Epithelial cell of prostate (primary cell): ENCODE measurements around the gene IL24.
"Not testable (repeated sequence)": the region's sequence is repeated elsewhere in the genome, so short reads cannot be mapped to it uniquely, and the experiment has no call there.

Experiments used
- DNase-seq: peaks from one replicate; pipeline ENCODE4 v3.0.0-alpha.2; 2011; ENCODE audit warnings: low read depth, low spot score
- H3K27ac ChIP-seq: fragments of 450-650 bp; 2 replicates; pipeline ENCODE4 v1.5.1; 2017; ENCODE audit warnings: mild to moderate bottlenecking

IL24 gene

DNA sequence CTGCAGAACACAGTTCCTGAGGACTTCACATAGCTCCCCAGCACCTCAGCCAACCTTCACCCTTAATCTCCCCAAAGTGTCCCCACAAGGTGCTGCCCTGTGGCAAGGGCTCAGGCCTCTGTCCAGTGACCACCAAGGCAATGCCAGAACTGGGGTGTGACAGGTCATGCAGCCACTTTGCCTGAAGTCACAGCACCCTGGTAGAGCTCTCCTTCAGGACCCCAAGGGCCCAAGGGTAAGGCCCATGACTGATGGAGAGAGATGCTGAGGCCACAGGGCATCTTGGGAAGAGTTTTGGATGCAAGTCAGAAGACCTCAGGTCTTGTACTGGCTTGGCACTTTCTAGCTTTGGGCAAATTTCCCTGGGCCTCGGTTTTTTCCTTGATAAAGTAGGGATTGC lies 25.3 kb downstream of the IL24 start:
- no peak for DNase-seq
- no peak overlapping the region for H3K27ac ChIP-seq

DNA sequence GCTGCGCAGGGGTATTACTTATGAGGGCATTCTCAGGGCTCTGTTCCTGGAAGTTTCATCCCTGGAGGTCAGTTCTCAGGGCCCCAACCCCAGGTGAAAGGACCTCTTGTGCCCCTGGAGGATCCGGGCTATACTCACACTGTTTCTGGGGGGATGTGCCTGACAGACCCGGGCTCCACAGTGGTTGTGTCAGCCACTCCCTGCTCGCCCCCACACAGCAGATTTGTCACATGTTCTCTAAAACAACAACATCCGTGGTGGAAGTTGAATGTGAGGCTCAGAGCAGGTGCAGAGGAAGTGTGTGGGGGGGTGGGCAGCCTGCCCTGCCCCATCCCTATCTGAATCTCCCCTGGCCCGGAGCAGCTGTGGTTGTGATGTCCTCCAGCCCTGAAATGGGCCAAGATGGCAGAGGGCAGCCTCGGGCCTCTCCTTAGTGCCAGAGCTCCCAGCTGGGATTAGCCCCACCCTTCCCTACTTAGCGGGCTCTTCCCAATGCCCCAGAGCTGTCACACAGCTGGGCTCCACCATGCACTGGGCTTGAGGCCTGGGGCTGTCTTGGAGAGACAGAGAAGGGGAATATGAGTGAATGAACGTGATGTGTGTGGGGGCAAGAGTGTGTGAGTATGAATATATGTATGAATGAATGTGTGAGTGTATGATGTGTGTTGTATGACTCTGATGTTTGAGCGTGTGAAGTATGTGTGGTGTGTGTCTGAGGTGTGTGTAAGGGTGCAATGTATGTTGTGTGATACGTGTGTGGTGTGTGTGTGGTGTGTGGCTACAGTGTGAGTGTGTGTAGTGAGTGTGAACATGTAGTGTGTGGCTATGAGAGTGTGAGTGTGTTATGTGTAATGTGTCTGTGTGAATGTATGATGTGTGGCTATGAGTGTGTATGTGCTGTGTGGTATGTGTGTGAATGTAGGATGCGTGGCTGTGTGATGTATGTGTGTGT lies 26.0 kb downstream of the IL24 start:
- DNase-seq: no peak
- H3K27ac ChIP-seq: no peak overlapping the region

DNA sequence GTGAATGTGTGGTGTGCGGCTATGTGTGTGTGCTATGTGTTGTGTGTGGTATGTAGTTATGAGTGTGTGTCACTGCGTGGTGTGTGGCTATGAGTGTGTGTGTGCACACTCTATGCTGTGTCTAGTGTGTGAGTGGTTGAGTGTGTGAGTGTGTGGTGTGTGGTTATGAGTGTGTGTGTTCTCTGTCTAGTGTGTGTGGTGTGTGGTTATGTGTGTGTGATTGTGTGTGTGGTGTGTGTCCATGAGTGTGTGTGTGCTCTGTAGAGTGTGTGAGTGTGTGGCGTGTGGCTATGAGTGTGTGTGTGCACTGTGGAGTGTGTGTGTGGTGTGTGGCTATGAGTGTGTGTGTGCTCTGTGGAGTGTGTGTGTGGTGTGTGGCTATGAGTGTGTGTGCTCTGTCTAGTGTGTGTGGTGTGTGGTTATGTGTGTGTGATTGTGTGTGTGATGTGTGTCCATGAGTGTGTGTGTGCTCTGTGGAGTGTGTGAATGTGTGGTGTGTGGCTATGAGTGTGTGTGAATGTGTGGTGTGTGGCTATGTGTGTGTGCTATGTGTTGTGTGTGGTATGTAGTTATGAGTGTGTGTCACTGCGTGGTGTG lies 26.8 kb downstream of the IL24 start:
- H3K27ac ChIP-seq, DNase-seq: not testable (repeated sequence)

DNA sequence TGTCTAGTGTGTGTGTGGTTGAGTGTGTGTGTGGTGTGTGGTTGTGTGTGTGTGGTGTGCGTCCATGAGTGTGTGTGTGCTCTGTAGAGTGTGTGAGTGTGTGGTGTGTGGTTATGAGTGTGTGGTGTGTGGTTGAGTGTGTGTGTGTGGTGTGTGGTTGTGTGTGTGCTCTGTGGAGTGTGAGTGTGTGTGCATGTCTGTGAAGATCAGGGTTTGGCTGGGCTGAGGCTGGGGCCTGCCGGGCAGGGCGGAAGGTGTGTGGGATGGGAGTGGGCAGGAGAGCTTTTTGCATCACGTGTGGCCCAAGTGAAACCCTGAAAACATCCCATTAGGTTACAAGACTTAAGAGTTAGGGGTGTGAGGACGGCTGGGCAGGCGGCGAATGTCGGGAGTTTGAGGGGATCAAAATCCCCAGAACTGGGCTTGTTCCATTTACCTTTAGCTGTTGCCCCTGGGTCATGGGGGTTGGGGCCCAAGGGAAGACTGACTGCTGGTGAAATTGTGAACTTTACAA lies 27.4 kb downstream of the IL24 start:
- no peak for DNase-seq
- no peak overlapping the region for H3K27ac ChIP-seq

DNA sequence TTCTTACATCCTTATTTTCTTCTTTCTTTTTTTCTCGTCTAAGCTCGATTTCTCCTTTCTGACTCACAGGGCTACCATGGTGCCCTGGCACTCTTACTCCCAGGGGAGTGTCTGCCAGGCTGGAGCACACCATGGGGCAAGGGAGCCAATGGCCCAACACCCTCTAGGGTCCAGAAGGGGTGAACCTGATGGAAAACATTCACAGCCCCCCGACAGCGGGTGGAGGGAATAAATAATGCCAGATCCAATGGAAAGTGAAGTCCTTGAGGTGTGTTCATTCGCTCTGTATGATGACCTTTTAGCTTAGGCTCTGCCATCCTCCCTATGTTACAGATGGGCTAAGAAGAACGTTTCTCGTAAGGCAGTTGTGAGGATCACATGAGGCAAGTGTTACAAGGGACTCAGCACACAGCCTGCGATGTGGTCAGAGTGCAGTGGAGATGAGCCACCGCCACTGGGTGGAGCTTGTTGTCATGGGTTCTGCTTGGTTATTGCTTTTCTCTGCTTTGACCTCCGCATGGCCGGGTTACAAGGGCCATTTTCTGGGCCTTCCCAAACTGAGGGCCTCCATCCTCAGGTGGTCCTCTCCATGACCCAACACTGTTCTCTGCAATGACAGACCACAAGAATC lies 28.0 kb downstream of the IL24 start:
- no peak for DNase-seq
- H3K27ac ChIP-seq: no peak overlapping the region

DNA sequence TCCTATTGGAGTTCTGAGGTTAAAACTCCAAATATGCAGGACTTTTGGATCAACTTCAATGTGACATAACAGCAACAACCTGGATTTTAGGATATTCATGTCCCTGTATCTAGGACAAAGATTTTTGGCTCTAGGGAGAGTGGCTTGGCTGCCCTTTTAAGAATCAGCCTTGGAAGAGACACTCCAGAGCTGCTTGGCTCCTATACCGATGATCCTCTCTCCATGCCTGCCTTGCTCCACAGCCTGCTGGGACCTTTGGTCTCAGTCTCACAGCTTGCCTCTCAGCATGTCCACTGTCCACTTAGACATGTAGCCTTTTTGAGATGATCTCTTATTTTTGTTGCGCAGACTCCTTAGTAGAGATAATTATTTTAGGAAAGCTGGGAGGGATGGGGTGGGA lies 29.0 kb downstream of the IL24 start:
- no peak overlapping the region for H3K27ac ChIP-seq
- DNase-seq: no peak

DNA sequence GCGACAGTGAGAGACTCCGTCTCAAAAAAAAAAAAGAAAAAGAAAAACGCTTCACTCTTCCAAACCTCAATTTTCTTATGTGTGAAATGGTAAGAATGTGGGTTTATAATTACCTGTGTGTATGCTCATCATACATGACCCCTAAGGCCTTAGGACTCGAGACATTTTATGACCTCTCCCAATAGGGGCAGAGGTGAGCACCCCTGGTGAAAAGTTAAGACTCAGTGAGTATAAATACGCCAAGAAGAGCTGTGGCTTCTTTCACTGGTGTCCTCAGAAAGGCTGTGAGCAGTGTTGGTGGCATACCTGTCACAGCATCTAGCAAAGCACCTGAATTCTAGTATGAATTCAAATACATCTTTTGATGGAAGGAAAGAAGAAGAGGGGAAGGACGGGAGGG lies 32.3 kb downstream of the IL24 start:
- no peak for DNase-seq
- H3K27ac ChIP-seq: no peak overlapping the region

DNA sequence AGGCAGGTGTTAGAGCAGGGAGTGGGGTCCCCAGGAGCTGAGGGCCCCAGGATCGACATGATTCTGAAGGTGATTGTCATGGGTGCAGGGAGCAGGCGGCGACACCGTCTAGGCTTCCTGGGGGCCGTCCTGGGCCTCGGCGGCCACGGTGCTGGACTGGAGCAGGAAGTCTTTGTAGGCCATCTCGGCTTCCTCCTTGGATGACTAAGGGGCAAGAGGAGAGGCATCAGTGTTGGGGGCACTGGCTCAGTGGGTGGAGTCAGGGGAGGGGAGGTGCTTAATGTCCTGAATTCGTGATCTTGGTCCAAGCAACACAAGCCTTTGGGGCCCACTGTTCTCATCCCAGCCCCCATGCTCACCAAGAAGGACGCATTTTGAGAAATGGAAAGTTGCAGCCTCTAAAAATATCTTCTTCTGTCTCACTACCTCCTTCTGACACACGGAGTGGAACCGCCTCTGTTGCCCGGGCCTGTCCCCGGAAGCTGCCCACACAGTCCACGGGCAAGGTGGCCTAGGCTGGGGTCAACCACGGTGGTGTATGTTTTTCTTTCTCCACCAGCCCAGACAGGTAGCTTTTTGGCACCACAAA lies 33.1 kb downstream of the IL24 start:
- DNase-seq: no peak
- no peak overlapping the region for H3K27ac ChIP-seq

DNA sequence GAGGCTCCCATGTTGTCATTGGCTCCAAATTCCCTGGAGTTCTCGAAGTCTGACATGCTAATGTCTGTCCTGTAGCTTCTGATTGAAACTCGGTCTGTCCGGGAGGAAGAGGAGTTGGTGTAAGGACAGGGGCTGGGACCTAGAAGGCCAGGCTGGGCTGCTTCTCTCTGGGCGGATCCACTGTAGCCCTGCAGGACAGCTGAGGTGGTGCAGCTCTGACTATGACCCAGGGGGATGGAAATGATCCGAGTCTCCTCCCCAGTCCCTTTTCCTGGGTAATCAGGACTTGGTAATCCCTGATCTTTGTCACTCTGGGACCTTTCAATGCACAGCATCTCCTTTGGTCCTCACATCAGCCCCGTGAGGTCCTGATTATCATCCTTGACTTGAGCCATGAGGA lies 34.5 kb downstream of the IL24 start:
- no peak for DNase-seq
- H3K27ac ChIP-seq: no peak overlapping the region

DNA sequence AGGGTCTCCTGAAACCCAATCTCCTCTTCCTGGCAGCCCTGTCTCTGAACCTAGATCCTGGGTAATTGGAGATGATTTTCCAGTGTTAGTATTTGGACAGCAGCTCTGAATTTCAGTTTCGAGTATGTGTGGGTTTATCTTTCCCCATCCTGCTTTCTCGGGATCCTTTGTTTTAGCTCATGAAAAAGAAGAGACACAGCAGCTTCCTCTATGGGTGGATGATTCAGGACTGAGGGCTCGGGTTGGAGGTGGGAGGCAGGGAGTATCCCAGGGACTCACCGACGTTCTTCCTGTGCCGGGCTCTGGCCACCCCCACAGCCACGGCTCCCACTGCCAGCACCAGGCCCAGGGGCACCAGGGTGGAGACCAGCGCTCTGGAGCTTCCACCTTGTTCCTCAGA lies 34.9 kb downstream of the IL24 start:
- no peak overlapping the region for H3K27ac ChIP-seq
- DNase-seq: no peak

DNA sequence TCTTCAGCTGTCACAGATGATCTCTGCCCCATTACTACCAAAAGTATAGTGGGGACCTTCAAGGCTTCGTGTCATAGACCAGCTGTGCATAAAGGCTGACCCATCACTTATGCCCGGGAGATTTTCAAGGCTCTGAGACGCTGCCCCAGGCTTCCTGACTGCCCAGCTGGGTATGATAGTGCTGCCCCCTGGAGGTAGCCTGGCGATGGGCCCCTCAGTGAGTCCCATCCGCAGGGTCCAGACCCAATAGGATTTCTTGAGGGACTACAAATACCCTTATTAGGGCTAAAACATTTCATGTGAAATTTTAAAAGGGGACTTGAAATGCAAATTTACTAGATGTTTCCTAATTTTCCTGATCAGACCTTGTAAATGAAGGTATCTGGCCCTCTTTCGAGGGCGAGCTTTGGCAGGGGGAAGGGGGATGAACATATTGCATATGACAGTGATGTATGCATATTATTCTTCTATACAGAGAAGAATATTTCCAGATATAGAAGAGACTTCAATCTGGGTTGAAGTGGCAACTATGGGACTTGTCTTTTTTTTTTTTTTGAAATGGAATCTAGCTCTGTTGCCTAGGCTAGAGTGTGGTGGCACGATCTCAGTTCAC lies 36.2 kb downstream of the IL24 start:
- no peak for DNase-seq
- H3K27ac ChIP-seq: no peak overlapping the region

DNA sequence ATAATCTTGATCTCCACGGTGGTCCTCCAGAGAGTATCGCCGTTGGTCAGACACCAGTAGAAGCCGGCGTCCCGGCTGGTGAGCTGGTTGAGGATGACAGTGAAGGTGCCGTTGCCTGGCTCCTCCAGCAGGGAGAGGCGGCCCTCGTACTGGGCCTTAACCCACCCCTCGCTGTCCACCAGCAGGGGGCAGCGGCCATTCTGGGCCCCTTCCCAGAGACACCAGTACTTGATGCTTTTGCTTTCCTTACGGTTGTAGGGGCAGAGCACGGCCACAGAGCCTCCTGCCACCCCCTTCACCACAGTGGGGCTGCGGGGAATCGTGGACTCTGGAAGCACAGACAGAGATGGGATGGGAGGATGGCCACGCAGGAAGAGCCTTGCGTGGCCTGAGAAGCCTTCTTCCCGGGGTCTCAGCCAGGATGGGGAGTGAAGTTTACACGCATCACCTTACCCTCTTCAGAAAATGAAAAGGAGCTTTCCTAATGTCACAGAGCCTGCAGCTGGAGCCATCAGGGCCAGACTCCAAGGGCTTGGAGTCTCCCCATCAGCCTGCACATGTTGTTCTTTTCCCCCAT lies 38.3 kb downstream of the IL24 start:
- no peak overlapping the region for H3K27ac ChIP-seq
- no peak for DNase-seq

DNA sequence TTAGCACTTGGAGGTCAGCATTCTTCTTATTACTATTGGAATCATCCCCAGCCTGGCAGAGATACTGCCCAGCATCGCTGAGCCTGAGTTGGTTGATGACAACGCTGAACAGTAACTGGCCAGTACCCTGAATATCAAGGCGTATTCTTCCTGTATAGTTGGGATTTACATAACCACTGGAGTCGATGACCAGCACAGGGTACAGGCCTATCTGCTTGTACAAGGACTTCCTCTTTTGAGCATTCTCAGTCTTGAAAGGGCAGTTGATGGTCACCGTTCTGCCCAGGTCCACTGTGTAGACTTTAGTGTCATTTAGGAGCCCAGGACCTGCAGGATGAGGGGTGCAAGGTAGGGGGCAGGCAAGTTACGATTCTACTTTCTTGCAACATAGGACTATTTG lies 40.2 kb downstream of the IL24 start:
- H3K27ac ChIP-seq: no peak overlapping the region
- no peak for DNase-seq

DNA sequence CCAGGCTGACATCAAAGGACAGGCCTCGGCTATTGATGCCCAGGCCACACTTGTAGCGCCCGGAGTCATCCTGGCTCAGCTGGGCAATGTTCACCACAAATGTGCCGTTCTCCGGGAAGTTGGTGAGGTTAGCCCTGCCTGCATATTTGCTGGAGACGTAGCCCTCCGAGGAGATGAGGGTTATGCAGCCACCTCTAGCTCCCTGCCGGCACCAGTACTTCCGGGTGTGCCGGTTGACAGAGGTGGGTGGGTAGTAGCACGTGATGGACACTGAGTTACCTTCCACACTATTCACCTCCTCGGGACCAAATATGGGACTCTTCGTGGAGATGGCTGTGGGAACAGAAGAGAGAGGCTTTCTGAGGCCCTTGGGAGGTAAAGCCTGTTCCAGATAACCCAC lies 41.9 kb downstream of the IL24 start:
- no peak overlapping the region for H3K27ac ChIP-seq
- DNase-seq: no peak

DNA sequence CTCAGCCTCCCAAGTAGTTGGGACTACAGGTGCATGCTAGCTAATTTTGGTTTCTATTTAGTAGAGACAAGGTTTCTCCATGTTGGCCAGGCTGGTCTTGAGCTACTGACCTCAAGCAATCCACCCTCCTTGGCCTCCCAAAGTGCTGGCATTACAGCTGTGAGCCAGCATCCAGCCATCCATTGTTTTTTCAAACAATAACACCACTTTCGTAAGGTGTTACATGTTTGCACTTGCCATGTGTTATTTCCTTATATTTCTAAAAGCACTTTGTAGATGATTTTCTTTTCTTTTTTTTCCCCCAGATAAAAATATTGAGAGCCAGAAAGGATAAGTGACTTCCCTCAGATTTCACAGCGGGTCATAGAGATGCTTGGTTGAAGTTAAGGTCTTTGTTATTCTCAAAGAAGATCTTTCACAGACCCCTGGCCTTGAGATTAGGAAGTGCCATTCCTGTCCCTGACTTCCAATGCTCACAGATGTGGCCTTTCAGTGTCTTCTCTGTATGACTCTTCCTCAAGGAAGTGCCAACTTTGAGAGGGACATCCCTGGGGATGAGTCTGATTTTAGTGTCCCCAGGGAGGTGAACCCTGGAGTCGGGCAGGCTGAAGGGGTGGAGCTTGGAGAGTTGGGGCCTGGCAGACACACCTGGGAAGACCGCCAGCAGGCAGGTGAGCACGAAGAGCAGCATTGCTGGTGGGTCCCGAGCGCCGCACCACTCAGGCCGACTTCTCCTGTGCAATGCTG lies 42.8 kb downstream of the IL24 start:
- no peak for DNase-seq
- H3K27ac ChIP-seq: peak overlapping the region; percentile 59

DNA sequence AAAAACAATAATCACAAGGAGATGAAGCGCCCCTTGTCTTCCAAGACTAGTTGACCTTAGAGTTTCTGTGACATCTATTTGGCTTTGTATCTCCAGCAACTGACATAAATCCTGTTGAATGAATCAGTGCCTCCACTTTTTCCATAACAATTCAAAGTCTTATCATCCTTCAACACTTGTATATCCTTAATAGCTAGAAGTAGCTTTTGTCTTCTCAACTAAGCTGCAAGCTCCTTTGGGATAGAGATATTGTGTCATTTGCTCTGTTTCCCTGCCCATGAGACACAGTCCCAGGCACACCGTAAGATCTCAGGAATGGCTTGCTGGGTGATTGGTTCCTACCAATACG lies 43.3 kb downstream of the IL24 start:
- H3K27ac ChIP-seq: peak overlapping the region; percentile 59
- DNase-seq: no peak

DNA sequence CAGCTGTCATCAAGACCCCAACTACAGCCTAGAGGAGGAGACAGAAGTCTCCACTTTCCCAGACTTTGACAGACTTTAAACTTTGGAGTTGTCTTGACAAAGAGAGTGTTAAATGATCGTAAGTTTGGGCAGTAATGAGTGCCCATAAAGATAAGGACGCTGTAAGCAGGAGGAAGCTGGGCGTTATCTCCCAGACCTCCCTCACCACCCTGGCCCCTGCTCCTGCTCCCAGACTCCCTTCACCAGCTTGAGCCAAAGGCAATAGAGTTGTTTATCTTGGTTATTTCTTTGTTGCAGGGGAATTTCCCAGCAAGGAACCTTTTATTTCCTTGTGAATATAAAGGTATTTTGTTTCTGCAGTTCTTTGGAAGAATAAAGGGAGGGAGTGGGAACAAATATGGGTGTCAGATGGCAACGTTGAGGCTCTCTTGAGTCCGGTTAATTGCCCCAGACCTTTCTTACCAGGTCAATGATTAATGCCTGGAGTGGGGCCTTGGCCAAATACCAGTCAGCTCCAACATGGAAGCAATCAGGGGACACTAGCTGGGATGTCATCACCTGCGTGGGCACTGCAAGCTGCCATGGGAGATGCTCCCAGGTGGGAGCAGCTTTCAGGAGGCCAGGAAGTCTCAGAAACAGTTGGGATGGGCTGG lies 44.6 kb downstream of the IL24 start:
- no peak for DNase-seq
- H3K27ac ChIP-seq: no peak overlapping the region

DNA sequence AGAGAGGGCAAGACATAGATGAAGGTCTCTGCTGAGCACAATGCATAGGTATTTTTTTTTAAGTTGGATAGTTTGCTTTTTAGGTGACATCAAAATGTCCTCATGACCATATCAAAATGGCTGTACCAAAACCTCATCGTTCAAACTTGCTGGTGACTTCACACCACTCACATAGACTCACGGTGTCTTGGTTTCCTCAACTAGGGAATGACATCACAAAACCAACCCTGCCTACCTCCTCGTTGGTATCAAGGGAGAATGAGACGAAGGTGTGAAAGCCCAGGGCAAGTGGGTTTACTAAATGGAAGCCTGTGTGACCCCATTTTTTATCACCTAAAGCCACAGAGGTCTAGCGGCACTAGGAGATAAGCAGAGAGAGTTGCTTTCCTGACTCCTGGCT lies 47.5 kb downstream of the IL24 start:
- DNase-seq: no peak
- no peak overlapping the region for H3K27ac ChIP-seq

DNA sequence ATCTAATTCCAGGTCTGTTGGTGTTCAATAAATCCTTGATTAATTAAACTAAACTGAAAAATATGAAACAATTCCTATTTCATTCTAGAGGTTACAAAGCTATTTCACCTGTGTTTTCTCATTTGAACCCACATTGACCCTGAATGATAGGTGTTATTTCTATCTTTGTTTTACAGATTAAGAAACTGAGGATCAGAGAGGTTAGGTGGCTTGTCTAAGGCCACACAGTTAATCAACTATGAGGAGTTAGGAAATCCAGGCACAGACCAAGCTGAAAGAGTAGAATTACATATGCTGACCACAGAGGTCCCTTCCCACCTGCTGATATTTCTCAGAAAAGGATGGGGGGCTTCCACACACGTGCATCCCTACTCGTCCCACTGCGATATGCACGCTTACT lies 48.5 kb downstream of the IL24 start:
- DNase-seq: no peak
- no peak overlapping the region for H3K27ac ChIP-seq
